Measurements from ENCODE around the gene KNDC1.

DNA sequence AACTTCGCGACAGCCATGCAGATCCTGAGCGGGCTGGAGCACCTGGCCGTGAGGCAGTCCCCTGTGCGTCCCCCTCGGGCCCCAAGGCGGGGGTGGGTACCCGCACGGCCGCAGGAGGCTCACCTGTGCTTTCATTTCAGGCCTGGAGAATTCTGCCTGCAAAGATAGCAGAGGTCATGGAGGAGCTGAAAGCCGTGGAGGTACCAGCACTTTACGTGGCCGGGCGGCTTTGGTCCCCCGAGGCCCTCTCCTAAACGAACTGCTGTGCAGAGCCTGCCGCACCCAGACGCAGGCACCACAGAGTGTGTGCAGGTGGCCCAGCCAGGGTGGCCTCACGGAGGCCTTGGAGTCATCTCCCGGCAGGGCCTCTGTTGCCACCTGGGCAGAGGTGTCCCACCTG is 58.9 kb downstream of the KNDC1 start:
- TF ChIP-seq CTCF (IDR thresholded peaks at IDR 0.05) = no peak
- no peak for TF ChIP-seq POLR2A (IDR thresholded peaks at IDR 0.05)

All from right lobe of liver (tissue), 4 donors.